Measurements from ENCODE around the gene CABP5.

The CABP5 gene

GRCh38 chr19:48006762-48007161 lies 37.1 kb downstream of the CABP5 start:
- H3K4me3 ChIP-seq (ENCODE audit: low read depth, low read length) = no peak overlapping the region
- DNase-seq (ENCODE audit: low read depth) = peak; percentile 24
- peak; percentile 23 for TF ChIP-seq CTCF (IDR thresholded peaks at IDR 0.05; ENCODE audit: insufficient read depth, low read depth, low read length, missing control alignments)

GRCh38 chr19:48004236-48004635 lies 39.6 kb downstream of the CABP5 start:
- DNase-seq (ENCODE audit: low read depth) = no peak
- no peak overlapping the region for H3K4me3 ChIP-seq (ENCODE audit: low read depth, low read length)
- TF ChIP-seq CTCF (IDR thresholded peaks at IDR 0.05; ENCODE audit: insufficient read depth, low read depth, low read length, missing control alignments) = no peak

GRCh38 chr19:48000846-48001245 lies 43.0 kb downstream of the CABP5 start:
- no peak for DNase-seq (ENCODE audit: low read depth)
- TF ChIP-seq CTCF (IDR thresholded peaks at IDR 0.05; ENCODE audit: insufficient read depth, low read depth, low read length, missing control alignments) = no peak
- no peak overlapping the region for H3K4me3 ChIP-seq (ENCODE audit: low read depth, low read length)

- no peak overlapping the region for H3K4me3 ChIP-seq (ENCODE audit: low read depth, low read length)
- no peak for DNase-seq (ENCODE audit: low read depth)
- no peak for TF ChIP-seq CTCF (IDR thresholded peaks at IDR 0.05; ENCODE audit: insufficient read depth, low read depth, low read length, missing control alignments)
Measured at GRCh38 chr19:47998800-47999199, 45.1 kb downstream of the CABP5 start.

GRCh38 chr19:47996230-47996727 lies 47.6 kb downstream of the CABP5 start:
- no peak for TF ChIP-seq CTCF (IDR thresholded peaks at IDR 0.05; ENCODE audit: insufficient read depth, low read depth, low read length, missing control alignments)
- no peak for DNase-seq (ENCODE audit: low read depth)
- H3K4me3 ChIP-seq (ENCODE audit: low read depth, low read length) = no peak overlapping the region

- no peak within 1 kb of the TSS for H3K4me3 ChIP-seq (ENCODE audit: low read depth, low read length)
- no peak for DNase-seq (ENCODE audit: low read depth)
- no peak for TF ChIP-seq CTCF (IDR thresholded peaks at IDR 0.05; ENCODE audit: insufficient read depth, low read depth, low read length, missing control alignments)
Measured at GRCh38 chr19:47994209-47994802, 49.6 kb downstream of the CABP5 start, which contains the start of gene ELSPBP1. Gene ELSPBP1, plus strand, starts transcription at chr19:47994632. Its CDS starts 14,036 bp downstream, at chr19:48008668.

GRCh38 chr19:47992070-47992469 lies 51.8 kb downstream of the CABP5 start, which contains the start of gene BSPH1:
Gene BSPH1, minus strand, starts transcription at chr19:47992170. Its CDS starts 89 bp downstream, at chr19:47992081.
- TF ChIP-seq CTCF (IDR thresholded peaks at IDR 0.05; ENCODE audit: insufficient read depth, low read depth, low read length, missing control alignments) = no peak
- DNase-seq (ENCODE audit: low read depth) = no peak
- no peak within 1 kb of the TSS for H3K4me3 ChIP-seq (ENCODE audit: low read depth, low read length)
